Mucosa of descending colon (tissue), 3 donors: ENCODE measurements around the gene FKBP6. TPM values are rescaled to one million over a fixed set of nuclear protein-coding genes. Genes with fewer than 3 reads are reported as not detected.

ENCODE experiments used
- ATAC-seq: fragments of 200-7000 bp; cut with Tn5 transposase; one replicate; pipeline ENCODE4 v1.9.1; 2020; ENCODE audit warnings: mild to moderate bottlenecking, moderate library complexity
- DNase-seq, 3 donors: peaks; one replicate each; pipeline ENCODE4 v3.0.0-alpha.2; 2020
- H3K36me3 ChIP-seq: fragments of 200-600 bp; one replicate; pipeline ENCODE4 v1.8.0; 2021; ENCODE audit warnings: low read depth, mild to moderate bottlenecking
- H3K4me1 ChIP-seq: fragments of 200-600 bp; one replicate; pipeline ENCODE4 v1.8.0; 2021; ENCODE audit warnings: low read depth, mild to moderate bottlenecking
- H3K4me3 ChIP-seq: fragments of 200-600 bp; one replicate; pipeline ENCODE4 v1.8.0; 2021; ENCODE audit warnings: mild to moderate bottlenecking
- H3K9me3 ChIP-seq: fragments of 200-600 bp; one replicate; pipeline ENCODE4 v1.8.0; 2021; ENCODE audit warnings: mild to moderate bottlenecking
- intact Hi-C, 2 donors: fragments of 100-400 bp; cut with DNase I in 1 of 2; cut with micrococcal nuclease in 1 of 2; formaldehyde crosslinking; loops; one replicate each; pipeline versions ENCODE4 v1.11.0 to v1.11.1; 2022; cut with DNase I, micrococcal nuclease
- total RNA-seq, 3 donors: library from RNA; stranded (reverse); fragmentation: NEBNext Ultra II Directional in 2 of 3; extraction: Animal tissue kit (Norgen Biotek cat#: 25700) in 2 of 3; gene quantifications; one replicate each; pipeline versions ENCODE4 v1.2.1 to v1.2.4, GENCODE V29; 2021 to 2023
- TF ChIP-seq, protein P1 (sequence below): fragments of 200-600 bp; IDR thresholded peaks from one replicate; pipeline ENCODE4 v1.8.0; 2022; ENCODE audit warnings: antibody characterized with exemption, mild to moderate bottlenecking
- donor health status: DM: no; HTN: no; CAD: no; lungs with moderate emphysema.
- donor health status: DM: no; HTN: no; CAD: no.
- donor health status: DM: no; HTN: yes; CAD: no.

The FKBP6 gene
- total RNA-seq, 3 donors from 2014 or later, result not detected

DNA sequence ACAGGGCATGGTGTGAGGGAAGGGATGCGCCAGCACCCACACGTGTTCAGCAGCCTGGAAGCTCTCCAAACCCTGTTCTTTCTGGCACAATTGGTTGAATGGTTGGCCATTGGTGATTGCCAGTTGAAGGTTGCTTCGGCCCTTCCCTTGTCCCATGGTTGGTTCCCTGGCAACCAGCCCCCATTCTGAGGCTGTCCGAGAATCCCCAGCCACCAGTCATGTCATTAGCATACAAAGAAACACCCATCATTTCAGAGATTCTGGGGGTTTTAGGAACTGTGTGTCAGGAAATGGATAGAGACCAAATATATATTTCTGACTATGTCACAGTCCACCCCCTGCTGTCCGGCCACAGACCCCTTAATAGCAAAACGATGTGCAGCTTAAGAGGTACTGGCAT lies 21.8 kb downstream of the FKBP6 start:
- Histone ChIP-seq H3K4me1 (no peaks in the 10 kb centered on the region), H3K36me3 (no peaks in the 10 kb centered on the region), H3K4me3 (no peak overlapping the region), H3K9me3 (no peaks in the 10 kb centered on the region)
- DNase-seq, result no peak
- no peak for ATAC-seq
- TF ChIP-seq, protein P1, sequence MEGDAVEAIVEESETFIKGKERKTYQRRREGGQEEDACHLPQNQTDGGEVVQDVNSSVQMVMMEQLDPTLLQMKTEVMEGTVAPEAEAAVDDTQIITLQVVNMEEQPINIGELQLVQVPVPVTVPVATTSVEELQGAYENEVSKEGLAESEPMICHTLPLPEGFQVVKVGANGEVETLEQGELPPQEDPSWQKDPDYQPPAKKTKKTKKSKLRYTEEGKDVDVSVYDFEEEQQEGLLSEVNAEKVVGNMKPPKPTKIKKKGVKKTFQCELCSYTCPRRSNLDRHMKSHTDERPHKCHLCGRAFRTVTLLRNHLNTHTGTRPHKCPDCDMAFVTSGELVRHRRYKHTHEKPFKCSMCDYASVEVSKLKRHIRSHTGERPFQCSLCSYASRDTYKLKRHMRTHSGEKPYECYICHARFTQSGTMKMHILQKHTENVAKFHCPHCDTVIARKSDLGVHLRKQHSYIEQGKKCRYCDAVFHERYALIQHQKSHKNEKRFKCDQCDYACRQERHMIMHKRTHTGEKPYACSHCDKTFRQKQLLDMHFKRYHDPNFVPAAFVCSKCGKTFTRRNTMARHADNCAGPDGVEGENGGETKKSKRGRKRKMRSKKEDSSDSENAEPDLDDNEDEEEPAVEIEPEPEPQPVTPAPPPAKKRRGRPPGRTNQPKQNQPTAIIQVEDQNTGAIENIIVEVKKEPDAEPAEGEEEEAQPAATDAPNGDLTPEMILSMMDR, result no peak
- intact Hi-C loops, result no loop called here

DNA sequence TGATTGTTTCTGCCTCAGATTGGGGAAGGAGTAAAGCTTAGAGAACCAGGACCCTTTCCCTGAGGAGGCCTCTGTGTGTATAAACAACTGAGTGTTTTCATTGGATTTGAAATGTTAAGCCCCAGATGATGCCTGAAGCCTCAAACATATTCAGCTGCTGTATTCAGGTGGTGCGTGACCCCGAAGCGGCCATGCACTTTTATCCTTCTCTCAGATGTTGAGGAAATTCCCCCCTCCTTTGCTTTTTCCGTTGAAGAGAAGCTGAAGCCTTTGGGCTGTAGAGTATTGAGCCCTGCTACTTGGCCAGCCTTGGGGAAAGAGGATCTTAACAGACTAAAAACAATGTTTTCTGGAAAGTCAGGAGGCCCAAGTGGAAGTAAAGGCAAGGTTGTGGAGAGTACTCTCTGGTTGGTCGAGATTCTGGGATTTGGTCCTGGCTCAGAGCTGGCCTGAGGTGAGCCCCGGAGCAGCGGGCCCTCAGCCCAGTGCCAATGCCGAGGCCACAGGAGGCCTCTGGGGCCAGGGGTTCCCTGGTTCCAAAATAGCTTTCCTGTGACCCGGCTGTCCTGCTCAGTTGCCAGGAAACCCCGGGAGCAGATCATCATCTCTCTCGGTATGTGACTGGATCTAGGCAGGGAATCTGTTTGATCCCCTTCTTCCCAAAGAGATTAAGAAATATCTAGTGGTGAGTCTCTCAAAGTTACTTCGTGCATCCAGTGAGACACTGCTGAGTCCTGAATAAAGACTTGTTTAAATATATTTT lies 22.5 kb downstream of the FKBP6 start:
- no peaks in the 10 kb centered on the region for H3K36me3 ChIP-seq
- H3K9me3 ChIP-seq, result no peaks in the 10 kb centered on the region
- TF ChIP-seq, protein P1, result no peak
- intact Hi-C loops, result no loop called here
- ATAC-seq (no peak), DNase-seq (no peak)
- H3K4me3 ChIP-seq, result no peak overlapping the region
- H3K4me1 ChIP-seq, result no peaks in the 10 kb centered on the region

DNA sequence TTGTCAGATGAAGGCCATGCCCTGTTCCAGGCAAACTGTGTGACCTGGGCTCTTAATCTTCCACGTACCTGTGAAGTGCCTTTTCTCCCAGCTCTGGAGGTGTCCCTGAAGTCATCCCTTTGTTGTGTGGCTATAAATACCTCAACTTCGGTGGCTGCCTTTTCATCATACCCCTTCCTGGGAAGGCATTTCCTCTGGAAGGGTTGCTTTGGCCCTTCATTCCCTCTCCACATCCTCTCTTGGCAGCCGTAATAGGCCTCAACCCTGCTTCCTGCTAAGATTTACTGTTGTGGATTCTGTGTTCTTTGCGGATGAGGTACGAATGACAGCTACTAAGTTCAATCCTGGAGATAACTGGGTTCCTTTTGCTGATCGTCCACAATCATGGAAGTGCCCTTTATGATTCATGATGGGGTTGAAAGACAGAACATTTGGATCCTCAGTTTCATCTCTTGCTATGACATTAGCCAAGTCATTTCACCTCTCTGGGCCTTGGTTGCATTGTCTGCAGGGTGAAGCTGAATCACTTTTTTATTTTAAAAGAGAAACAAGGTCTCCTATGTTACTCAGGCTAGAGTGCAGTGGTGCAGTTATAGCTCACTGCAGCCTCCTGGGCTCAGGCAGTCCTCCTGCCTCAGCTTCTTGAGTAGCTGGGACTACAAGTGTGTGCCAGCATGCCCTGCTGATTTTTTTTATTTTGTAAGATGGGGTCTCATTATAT lies 23.6 kb downstream of the FKBP6 start:
- Histone ChIP-seq H3K36me3 (no peaks in the 10 kb centered on the region), H3K4me3 (no peak overlapping the region), H3K9me3 (no peaks in the 10 kb centered on the region), H3K4me1 (no peaks in the 10 kb centered on the region)
- no peak for DNase-seq
- TF ChIP-seq, protein P1, result no peak
- ATAC-seq, result no peak
- intact Hi-C loops, result no loop called here

DNA sequence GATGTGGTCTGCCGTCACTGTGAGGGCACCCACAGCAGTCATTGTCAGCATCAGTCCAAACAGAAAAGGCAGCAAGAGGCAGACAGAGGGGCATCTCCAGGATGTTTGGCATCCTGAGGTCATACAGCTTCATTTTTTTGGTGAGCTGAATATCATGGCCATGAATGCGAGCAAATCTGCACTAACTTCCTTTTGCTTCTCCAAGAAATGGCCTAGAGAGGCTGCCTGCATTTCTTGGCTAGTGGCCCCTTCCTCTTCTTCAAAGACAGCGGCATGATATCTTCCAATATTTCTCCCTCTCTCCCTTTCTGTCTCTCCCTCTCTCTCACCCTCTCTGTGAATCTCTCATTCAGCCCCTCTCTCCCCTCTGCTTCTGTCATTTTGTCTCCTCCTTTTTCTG lies 24.8 kb downstream of the FKBP6 start:
- TF ChIP-seq, protein P1, result no peak
- Histone ChIP-seq H3K4me3 (no peak overlapping the region), H3K4me1 (no peaks in the 10 kb centered on the region), H3K9me3 (no peaks in the 10 kb centered on the region), H3K36me3 (no peaks in the 10 kb centered on the region)
- no peak for DNase-seq
- ATAC-seq, result no peak
- intact Hi-C loops, result no loop called here

DNA sequence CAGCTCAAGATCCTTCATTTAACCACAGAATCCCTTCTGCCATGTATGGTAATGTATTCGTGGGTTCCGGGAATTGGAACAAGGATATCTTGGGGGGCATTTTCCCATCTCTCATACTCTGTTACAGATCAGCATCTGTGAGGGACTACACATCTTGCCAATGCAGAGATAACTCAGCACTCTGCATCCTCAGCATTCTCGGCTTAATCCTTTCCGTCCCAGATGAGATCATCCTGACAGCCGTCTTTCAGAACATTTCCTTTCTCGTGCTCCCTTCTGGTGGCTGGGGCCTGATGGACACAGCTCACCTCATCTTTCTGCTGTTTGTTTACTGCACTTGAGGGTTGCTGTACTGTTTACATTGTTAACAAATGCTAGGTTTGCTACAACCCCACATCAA lies 25.3 kb downstream of the FKBP6 start:
- ATAC-seq, result no peak
- intact Hi-C loops, result no loop called here
- Histone ChIP-seq H3K9me3 (no peaks in the 10 kb centered on the region), H3K36me3 (no peaks in the 10 kb centered on the region), H3K4me3 (no peak overlapping the region), H3K4me1 (peaks cover 2% of the 10 kb centered on the region)
- TF ChIP-seq, protein P1, result no peak
- no peak for DNase-seq
